Stimulated activated CD4-positive, alpha-beta T cell treated with anti-CD3 and anti-CD28 coated beads, Interleukin-1b, Interleukin-23, amount 100 ng/mL, for 48 hours (primary cell): ENCODE results near the gene TSHZ3.

ENCODE experiments used
- DNase-seq: peaks from one replicate; pipeline ENCODE4 v3.0.0-alpha.2; 2020

Gene TSHZ3

GRCh38 chr19:31353833-31354232, 4.6 kb upstream of the TSHZ3 start:
- DNase-seq: no peak

DNA sequence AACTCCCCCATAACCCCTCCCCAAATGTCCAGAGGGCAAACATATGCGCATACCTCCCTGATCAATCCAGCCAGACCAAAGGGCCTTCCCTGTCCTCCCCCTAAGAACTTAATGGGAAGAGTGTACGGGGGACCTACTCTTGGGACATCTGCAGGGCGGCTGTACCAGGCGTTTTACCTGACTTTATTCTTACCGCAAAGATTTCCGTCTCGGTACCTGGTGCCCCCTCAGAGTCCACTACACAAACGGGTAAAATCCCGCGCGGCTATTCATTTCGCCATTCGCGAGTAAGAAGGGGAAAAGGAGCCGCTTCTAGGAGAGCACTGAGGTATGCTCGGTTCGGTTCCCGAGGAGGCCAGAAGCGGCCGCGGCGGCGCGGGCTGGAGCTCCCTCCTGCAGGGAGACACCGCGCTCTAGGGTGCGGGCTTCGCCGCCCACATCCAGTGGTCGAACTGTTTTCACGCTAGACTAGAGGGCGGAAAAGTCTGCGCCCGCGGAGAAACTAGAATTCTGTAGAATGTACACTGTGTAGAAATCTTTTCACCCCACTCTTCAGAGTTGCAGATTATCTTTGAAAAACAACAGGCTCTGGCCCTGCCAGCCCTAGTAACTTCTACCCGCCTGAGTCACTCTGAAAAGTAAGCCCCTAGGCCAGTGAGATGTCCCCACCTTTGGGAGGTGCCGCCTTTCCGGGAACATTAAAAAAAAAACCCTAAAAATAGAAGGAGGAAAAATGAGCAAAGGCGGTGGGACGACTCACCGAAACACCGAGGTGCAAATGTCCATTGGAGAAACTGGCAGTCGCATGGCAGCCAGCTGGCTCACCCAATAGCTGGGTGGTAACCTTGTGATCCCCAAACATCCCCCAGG, 3.8 kb upstream of the TSHZ3 start:
- DNase-seq: no peak

GRCh38 chr19:31352296-31352781, 3.1 kb upstream of the TSHZ3 start:
- no peak for DNase-seq

- no peak for DNase-seq
These were observed 2.6 kb upstream of the TSHZ3 start for GRCh38 chr19:31351855-31352195.

GRCh38 chr19:31351056-31351854, 2.0 kb upstream of the TSHZ3 start:
- DNase-seq: no peak

DNA sequence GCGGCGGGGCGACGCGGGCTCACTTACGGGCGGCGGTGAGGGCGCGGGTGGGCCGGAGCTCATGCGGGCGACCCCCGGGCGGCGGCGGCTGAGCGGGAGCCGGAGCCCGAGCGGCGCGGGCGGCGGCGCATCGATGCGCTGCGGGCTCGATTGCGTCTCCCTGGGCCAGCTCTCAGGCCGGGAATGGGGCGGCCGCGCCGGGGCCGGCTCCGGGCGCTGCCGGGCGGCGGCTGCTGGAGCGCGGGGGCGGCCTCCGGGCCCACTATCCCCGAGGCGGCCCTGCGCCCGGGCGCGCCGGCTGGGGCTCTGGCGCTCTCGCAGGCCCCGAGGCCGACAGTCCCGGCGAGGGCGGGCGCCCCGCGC, 1.4 kb upstream of the TSHZ3 start:
- DNase-seq: no peak

DNA sequence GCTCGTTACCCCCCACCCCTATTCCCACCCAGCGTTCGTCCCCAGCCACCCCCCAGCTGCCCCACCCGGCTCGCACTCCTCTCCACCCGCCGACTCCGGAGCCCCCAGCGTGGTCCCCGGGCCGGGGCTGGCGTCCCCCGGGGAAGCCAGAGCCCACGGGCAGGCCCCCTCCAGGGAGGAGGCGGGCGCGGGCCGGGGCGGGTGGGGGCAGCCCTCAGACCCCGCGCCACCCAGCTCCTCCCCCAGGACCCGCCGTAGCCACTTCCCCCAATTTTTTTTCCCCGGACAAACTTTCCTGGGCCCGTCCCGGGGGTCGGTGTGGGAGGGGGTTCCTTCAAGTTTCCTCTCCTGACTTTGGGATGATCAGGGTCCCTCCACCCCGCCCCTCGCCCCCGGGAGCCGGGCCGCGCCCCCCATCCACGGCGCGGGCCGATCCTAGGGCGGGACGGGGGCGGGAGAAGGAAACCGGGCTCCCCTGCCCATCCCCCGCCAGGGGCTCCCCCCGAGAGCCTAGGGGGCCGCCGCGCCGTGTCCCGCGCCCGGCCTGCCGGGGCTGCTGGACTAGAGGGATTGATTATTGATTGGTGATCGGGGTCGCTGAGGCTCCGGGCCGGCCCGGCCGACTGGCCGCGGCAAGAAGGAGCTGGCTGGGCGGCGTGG, 927 bp upstream of the TSHZ3 start:
- no peak for DNase-seq

GRCh38 chr19:31348481-31349159, 616 bp downstream of the TSHZ3 start:
- DNase-seq: no peak

GRCh38 chr19:31347828-31348392, 1.3 kb downstream of the TSHZ3 start:
- no peak for DNase-seq

DNA sequence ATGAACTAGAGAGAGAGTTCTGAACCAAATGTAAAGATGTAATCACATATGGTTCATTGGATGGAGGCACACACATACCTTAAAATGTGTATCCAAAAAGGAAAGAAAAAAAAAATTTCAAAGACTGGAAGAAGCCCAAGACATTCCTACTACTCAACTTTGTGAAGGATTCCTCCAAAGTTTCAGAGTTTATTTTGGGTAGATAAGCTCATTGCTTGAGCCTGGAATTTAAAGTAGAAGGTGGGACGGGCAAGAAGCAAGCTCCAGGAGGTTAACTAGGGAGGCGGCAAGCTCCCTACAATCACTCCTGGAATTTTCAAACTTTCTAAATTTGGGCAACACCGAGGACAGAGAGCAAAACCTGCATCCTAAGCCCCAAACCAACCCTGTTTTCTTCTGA, 1.9 kb downstream of the TSHZ3 start:
- no peak for DNase-seq

DNA sequence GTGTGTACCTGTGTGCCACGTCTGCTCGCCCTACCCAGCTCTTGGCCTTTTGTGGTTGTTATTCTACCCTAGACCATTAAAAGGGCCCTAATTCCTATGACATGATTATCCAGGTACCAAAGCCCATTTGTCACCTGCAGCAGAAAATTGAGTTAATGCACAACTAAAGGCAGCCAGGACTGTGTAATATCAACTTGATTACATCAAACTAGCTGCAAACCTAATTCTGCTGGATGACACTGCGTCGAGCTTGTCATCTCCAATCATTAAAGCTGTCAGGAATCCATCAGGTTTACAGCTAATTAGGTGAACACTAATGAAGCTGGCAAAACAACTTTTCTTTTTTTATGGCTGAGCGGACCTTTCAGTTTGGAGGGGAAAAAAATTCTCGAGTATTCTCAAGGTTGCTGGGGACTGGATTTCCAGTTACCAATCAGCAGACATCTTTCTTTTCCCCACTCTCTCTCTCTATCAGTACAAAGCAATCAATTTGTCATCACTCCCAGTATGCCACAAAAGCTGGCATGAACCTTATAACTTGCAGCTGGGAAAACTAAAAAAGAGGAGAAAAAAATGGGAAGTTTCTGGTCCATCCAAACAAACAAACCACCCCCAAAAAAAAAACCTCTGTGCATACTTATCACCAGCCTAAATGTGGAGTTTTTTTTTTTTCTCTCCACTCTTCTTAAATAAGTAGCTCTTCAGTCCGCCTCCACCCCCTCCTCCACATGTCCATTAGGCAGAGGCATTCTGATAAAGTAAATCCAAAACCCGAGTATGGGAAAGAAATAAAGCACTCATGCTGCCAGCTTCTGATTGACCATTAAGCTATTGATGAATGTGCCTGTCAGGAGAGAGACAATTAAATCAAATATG, 2.8 kb downstream of the TSHZ3 start:
- no peak for DNase-seq

- DNase-seq: no peak
These were observed 4.8 kb downstream of the TSHZ3 start for GRCh38 chr19:31344403-31344802.

DNA sequence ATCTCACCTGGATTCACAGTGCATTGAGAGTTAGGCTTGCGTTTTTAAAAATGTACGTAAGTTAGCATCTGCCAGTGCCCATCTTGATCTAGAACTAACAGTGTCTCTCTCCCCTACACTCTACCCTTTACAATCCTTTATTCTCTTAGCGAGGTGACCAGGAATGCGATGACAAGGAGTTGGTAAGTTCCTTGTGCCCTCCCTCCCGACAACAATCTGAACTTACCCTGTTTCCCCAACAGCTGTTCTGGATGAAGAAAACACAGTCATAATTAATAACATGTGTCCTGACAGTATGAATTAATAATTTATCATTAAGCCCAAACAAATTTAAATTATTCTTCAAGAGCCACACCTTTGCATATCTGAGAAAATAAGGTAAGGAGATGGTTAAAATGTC, 6.3 kb downstream of the TSHZ3 start:
- DNase-seq: no peak

GRCh38 chr19:31340042-31341025, 8.9 kb downstream of the TSHZ3 start:
- DNase-seq: no peak

DNA sequence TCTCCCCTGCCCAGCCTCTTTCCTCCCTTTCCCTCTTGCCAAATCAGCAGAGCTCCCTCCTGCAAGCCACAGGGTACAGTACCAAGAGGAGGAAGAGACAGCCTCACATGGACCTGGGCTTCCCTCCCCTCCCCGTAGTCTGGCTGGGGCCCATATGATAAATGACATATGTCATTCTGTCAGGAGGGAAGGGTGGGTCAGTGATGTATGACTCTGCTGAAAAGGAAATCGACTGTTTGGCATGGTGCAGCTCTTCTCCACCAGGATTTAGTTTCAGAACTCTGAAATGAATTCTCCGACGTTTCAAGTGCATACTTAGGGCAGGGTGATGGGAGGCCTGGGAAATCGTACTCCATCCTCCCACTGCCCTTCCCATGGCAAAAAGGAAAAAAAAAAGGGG, 9.8 kb downstream of the TSHZ3 start:
- no peak for DNase-seq

DNA sequence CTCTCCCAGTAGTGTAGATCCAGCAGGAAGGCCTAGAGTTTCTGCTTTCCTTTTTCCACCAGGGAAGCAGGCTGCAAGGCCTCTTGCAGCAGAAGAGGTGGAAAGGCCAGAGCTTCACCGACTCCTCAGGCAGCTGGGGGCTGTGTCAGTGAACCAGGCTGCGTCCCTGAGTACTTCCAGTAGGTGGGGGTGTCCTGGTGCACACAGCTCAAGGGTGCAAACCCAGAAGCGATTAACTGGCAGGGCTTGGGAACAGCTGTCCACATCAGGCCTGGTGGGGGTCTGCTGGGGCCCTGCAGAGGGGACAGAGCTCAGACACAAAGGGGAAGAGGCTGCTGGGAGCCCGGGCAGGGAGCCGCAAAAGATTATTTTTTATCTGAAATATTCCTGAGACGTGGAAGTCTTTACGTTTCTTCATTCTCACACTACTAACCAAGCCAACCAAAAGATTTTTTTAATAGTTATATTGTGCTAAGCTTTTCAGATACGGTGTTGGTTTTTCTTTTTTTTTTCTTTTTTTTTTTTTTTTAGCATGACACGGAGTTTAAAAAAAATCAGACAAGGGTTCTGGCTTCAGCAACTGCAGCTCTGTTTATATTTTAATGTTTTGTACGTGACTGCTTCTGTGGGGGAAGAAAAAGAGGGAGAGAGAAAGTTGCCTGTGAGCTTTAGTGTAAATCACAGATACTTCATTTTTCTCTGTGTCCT, 11.0 kb downstream of the TSHZ3 start:
- DNase-seq: peak; percentile 16

DNA sequence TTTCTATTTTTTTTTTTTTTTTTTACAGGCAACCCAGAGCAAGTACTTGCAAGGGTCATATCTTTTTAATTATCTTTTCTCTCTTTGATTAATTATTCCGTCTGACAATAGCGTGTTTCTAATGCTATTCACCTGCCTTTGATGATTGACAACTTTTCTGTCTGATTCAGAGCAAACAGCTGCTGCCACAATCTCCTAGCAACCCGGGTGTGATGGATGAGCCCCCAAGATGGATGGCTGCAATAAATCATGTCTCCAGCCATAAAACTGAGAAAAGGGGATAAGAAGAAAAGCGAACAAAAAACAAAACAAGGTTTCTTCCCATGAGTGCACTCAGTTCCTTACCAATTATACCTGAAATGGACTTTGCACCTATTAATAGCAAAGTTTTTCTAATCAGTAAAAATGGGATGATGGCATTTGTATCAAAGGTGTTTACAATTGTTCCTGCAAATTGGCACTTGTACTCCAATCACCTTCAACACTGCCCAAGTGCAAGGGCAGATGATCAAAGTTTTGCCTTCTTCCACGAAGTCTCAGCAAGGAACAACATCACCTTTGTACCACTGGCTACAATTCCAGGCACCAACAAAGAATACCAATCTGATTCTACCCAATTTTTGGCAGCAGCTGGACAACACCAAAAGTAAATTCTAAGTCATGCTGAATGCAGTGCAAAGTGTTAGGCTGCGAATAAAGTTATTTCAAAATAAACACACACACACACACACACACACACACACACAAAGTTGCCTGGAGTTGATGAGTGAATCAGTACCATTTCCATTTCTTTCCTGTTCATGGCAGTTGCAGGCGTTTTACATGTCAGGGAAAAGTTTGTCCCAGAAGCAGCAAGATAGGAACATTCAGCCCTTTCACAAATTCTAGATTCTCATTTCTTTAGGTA, 12.0 kb downstream of the TSHZ3 start:
- no peak for DNase-seq

GRCh38 chr19:31335716-31336115, 13.5 kb downstream of the TSHZ3 start:
- DNase-seq: no peak
